ENCODE measurements around the gene DBNDD1. TPM values are rescaled to one million over a fixed set of nuclear protein-coding genes. Genes with fewer than 3 reads are reported as not detected.

DBNDD1 gene
- total and polyA plus RNA-seq, 5 experiments from 2014 or later, result 0.57 to 3.5 (median 2.8) TPM

- H3K27me3 Mint-ChIP-seq, result peaks cover 0 to 6% (median 0%) of the 10 kb centered on the region in 5 donors
- POLR2A ChIA-PET, result interaction anchor here (0.9 to 1.1 kb wide), 3 partner anchors 11 to 147 kb away, joined by 3 to 4 read pairs (median 3); partner anchors contain the start of gene TCF25
- DNase-seq (peak in 9 of 10 donors; percentile 19 to 73 (median 50)), ATAC-seq (peak; percentile 52 to 60)
- H3K27ac Mint-ChIP-seq, result peak overlapping the region in 8 of 10 donors; percentile 7 to 86 (median 62)
- no peaks in the 10 kb centered on the region for H3K9me3 Mint-ChIP-seq
- peaks cover 6 to 27% (median 24%) of the 10 kb centered on the region in 4 donors for H3K4me1 Mint-ChIP-seq
- H3K4me3 Mint-ChIP-seq, result peak overlapping the region; percentile 68 to 86 (median 82)
- no peaks in the 10 kb centered on the region for H3K36me3 Mint-ChIP-seq
Measured at GRCh38 chr16:90019543-90020259, 445 bp upstream of the DBNDD1 start.

GRCh38 chr16:90018297-90018651 lies 982 bp downstream of the DBNDD1 start:
- Mint-ChIP-seq H3K27me3 (peaks cover 0 to 6% (median 0%) of the 10 kb centered on the region in 5 donors), H3K4me1 (peaks cover 6 to 31% (median 26%) of the 10 kb centered on the region in 4 donors), H3K36me3 (no peaks in the 10 kb centered on the region), H3K4me3 (peak overlapping the region; percentile 56 to 88 (median 76)), H3K27ac (no peak overlapping the region), H3K9me3 (no peaks in the 10 kb centered on the region)
- POLR2A ChIA-PET, result interaction anchor here (0.8 to 1.4 kb wide), 3 partner anchors 9 to 145 kb away, joined by 3 to 5 read pairs (median 4); partner anchors contain the start of gene TCF25
- ATAC-seq (no peak), DNase-seq (no peak)

- H3K36me3 Mint-ChIP-seq, result no peaks in the 10 kb centered on the region
- H3K4me1 Mint-ChIP-seq, result peaks cover 4 to 22% (median 16%) of the 10 kb centered on the region in 4 donors
- POLR2A ChIA-PET, result no interaction called here
- no peak overlapping the region for H3K27ac Mint-ChIP-seq
- DNase-seq, result no peak
- no peak overlapping the region for H3K4me3 Mint-ChIP-seq
- H3K27me3 Mint-ChIP-seq, result peaks cover 0 to 4% (median 0%) of the 10 kb centered on the region in 5 donors
- no peak for ATAC-seq
- no peaks in the 10 kb centered on the region for H3K9me3 Mint-ChIP-seq
Measured at GRCh38 chr16:90016339-90016950, 2.8 kb downstream of the DBNDD1 start.

GRCh38 chr16:90015586-90016338 lies 3.5 kb downstream of the DBNDD1 start:
- no peaks in the 10 kb centered on the region for H3K36me3 Mint-ChIP-seq
- no peaks in the 10 kb centered on the region for H3K9me3 Mint-ChIP-seq
- peaks cover 0 to 4% (median 0%) of the 10 kb centered on the region in 5 donors for H3K27me3 Mint-ChIP-seq
- H3K4me1 Mint-ChIP-seq, result peaks cover 4 to 18% (median 15%) of the 10 kb centered on the region in 4 donors
- no peak overlapping the region for H3K27ac Mint-ChIP-seq
- DNase-seq (no peak), ATAC-seq (no peak)
- no peak overlapping the region for H3K4me3 Mint-ChIP-seq
- POLR2A ChIA-PET, result no interaction called here

- H3K4me3 Mint-ChIP-seq, result peak overlapping the region in 1 of 10 donors; percentile 60
Measured at GRCh38 chr16:90012991-90013745, 6.1 kb downstream of the DBNDD1 start.

GRCh38 chr16:90011908-90012501 lies 7.3 kb downstream of the DBNDD1 start:
- H3K36me3 Mint-ChIP-seq, result no peaks in the 10 kb centered on the region
- H3K9me3 Mint-ChIP-seq, result no peaks in the 10 kb centered on the region
- peaks cover 0 to 1% (median 0%) of the 10 kb centered on the region in 5 donors for H3K27me3 Mint-ChIP-seq
- DNase-seq, result no peak
- no peak overlapping the region for H3K27ac Mint-ChIP-seq
- ATAC-seq, result no peak
- POLR2A ChIA-PET, result no interaction called here
- peaks cover 13 to 34% (median 26%) of the 10 kb centered on the region in 4 donors for H3K4me1 Mint-ChIP-seq
- H3K4me3 Mint-ChIP-seq, result no peak overlapping the region

More at GRCh38 chr16:90012991-90013745, 6.1 kb downstream of the DBNDD1 start:
- H3K27me3 Mint-ChIP-seq, result peaks cover 0 to 1% (median 0%) of the 10 kb centered on the region in 5 donors
- ATAC-seq, result no peak
- peaks cover 13 to 29% (median 23%) of the 10 kb centered on the region in 4 donors for H3K4me1 Mint-ChIP-seq
- no peak for DNase-seq
- H3K9me3 Mint-ChIP-seq, result no peaks in the 10 kb centered on the region
- H3K27ac Mint-ChIP-seq, result peak overlapping the region in 2 of 10 donors; percentile 73 to 75
- H3K36me3 Mint-ChIP-seq, result no peaks in the 10 kb centered on the region
- POLR2A ChIA-PET, result no interaction called here

GRCh38 chr16:90011508-90011819 lies 7.8 kb downstream of the DBNDD1 start:
- DNase-seq (no peak), ATAC-seq (no peak)
- Mint-ChIP-seq H3K9me3 (no peaks in the 10 kb centered on the region), H3K27me3 (peaks cover 0 to 1% (median 0%) of the 10 kb centered on the region in 5 donors), H3K4me1 (peaks cover 13 to 34% (median 26%) of the 10 kb centered on the region in 4 donors), H3K4me3 (no peak overlapping the region), H3K27ac (no peak overlapping the region), H3K36me3 (no peaks in the 10 kb centered on the region)
- POLR2A ChIA-PET, result no interaction called here

GRCh38 chr16:90010676-90011507 lies 8.4 kb downstream of the DBNDD1 start:
- POLR2A ChIA-PET, result no interaction called here

GRCh38 chr16:90009172-90009899 lies 9.9 kb downstream of the DBNDD1 start:
- H3K9me3 Mint-ChIP-seq, result no peaks in the 10 kb centered on the region
- peak overlapping the region in 9 of 10 donors; percentile 31 to 91 (median 73) for H3K27ac Mint-ChIP-seq
- peaks cover 14 to 34% (median 26%) of the 10 kb centered on the region in 4 donors for H3K4me1 Mint-ChIP-seq
- DNase-seq, result no peak
- POLR2A ChIA-PET, result interaction anchor here (1.3 to 1.7 kb wide), 3 partner anchors 9 to 36 kb away, joined by 3 to 5 read pairs (median 4); partner anchors contain the start of gene DBNDD1
- H3K36me3 Mint-ChIP-seq, result no peaks in the 10 kb centered on the region
- H3K4me3 Mint-ChIP-seq, result peak overlapping the region; percentile 78 to 91 (median 86)
- no peak for ATAC-seq
- no peaks in the 10 kb centered on the region for H3K27me3 Mint-ChIP-seq

More at GRCh38 chr16:90010676-90011507, 8.4 kb downstream of the DBNDD1 start:
- DNase-seq, result no peak
- Mint-ChIP-seq H3K9me3 (no peaks in the 10 kb centered on the region), H3K36me3 (no peaks in the 10 kb centered on the region), H3K4me1 (peaks cover 13 to 34% (median 26%) of the 10 kb centered on the region in 4 donors), H3K4me3 (peak overlapping the region in 5 of 10 donors; percentile 14 to 88 (median 36)), H3K27me3 (peaks cover 0 to 1% (median 0%) of the 10 kb centered on the region in 5 donors), H3K27ac (no peak overlapping the region)
- no peak for ATAC-seq

- POLR2A ChIA-PET, result interaction anchor here (1.3 to 1.7 kb wide), 3 partner anchors 9 to 36 kb away, joined by 3 to 5 read pairs (median 4); partner anchors contain the start of gene DBNDD1
- Mint-ChIP-seq H3K4me1 (peaks cover 14 to 33% (median 26%) of the 10 kb centered on the region in 4 donors), H3K9me3 (no peaks in the 10 kb centered on the region), H3K27me3 (no peaks in the 10 kb centered on the region), H3K27ac (peak overlapping the region in 9 of 10 donors; percentile 31 to 91 (median 70)), H3K4me3 (peak overlapping the region; percentile 78 to 91 (median 86)), H3K36me3 (no peaks in the 10 kb centered on the region)
- ATAC-seq, result peak; percentile 99 to 100
- DNase-seq, result peak; percentile 30 to 85 (median 70)
Measured at GRCh38 chr16:90008708-90009145, 10.5 kb downstream of the DBNDD1 start.

Data from naive thymus-derived CD8-positive, alpha-beta T cell (primary cell).